ENCODE results near the gene RELN. TPM values are rescaled to one million over a fixed set of nuclear protein-coding genes. Genes with fewer than 3 reads are reported as not detected.
"Not testable (repeated sequence)": the region's sequence is repeated elsewhere in the genome, so short reads cannot be mapped to it uniquely, and the experiment has no call there.

Gene RELN
- total RNA-seq, 1 experiment from 2014 or later, result 0.02 TPM

DNA sequence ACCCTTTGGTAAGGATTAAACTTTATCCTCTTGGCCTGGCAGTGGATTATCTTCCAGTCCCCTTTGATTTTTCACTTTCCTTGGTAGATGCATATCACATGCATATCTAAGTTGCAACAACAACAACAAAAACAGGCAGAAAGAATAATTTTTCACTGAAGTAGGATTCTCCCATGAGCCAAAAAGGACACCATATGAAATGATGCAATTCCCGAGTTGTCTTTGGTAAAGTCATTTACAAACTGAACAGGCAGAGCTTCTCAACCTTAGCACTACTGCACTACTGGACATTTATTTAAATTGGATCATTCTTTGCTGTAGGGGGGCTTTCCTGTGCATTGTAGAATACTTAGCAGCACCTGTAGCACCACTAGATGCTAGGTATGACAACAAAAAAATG, 195.0 kb downstream of the RELN start:
- no peak for DNase-seq (ENCODE audit: low read depth)

- DNase-seq (ENCODE audit: low read depth), result no peak
Observed at GRCh38 chr7:103793614-103794013, 195.8 kb downstream of the RELN start.

GRCh38 chr7:103791894-103792293, 197.6 kb downstream of the RELN start:
- DNase-seq (ENCODE audit: low read depth), result no peak

DNA sequence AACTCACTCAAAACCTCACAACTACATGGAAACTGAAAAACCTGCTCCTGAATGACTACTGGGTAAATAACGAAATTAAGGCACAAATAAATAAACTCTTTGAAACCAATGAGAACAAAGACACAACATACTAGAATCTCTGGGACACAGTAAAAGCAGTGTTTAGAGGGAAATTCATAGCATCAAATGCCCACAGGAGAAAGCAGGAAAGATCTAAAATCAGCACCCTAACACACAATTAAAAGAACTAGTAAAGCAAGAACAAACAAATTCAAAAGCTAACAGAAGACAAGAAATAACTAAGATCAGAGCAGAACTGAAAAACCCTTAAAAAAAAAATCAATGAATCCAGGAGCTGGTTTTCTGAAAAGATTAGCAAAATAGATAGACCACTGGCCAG, 202.4 kb downstream of the RELN start:
- DNase-seq (ENCODE audit: low read depth), result not testable (repeated sequence)

GRCh38 chr7:103784646-103785286, 204.7 kb downstream of the RELN start:
- no peak for DNase-seq (ENCODE audit: low read depth)

DNA sequence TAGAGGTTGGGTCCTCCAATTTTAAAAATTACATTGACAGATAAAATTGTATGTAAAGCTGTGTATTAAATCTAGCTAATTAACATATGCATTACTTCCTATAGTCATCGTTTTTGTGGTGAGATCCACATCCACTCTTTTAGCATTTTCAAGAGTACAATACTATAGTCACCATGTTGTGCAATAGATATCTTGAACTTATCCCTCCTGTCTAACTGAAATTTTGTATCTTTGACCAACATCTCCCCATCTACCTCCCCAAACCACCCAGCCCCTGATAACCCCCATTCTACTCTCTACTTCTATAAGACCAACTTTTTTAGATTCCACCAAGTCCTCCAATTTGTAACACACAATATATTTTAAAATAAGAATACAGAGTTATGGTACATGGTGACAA, 208.0 kb downstream of the RELN start:
- no peak for DNase-seq (ENCODE audit: low read depth)

DNA sequence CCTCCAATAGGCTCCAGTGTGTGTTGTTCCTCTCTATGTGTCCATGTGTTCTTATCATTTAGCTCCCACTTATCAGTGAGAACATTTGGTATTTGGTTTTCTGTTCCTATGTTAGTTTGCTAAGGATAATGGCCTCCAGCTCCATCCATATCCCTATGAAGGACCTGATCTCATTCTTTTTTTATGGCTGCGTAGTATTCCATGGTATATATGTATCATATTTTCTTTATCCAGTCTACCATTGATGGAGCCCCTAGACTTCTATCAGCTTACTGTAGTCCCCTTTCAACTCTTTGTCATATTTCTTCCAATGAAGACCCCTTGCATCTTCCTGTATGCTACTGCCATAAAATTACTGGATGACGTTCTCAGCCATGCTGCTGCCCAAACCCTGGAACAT, 208.9 kb downstream of the RELN start:
- not testable (repeated sequence) for DNase-seq (ENCODE audit: low read depth)

DNA sequence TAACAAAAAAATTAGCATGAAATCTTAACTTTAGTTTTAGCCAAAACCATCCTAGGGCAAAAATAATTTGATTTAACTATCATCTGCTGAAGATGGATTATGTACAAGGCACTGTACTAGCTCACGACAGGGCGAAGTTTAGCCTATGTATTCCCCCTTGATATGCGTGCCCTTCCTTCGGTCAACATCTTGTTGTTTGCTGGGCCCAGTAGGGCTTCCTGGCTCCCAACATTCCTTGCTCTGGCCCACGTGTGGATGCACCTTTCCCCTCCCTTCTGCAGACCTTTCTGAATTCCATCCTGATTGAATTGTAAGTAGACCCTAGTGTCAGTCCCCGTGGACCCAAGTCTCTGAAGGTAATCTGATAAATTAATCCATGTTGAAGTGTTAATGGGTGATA, 212.0 kb downstream of the RELN start:
- no peak for DNase-seq (ENCODE audit: low read depth)

- DNase-seq (ENCODE audit: low read depth), result no peak
Observed at GRCh38 chr7:103773726-103774125, 215.7 kb downstream of the RELN start.

- DNase-seq (ENCODE audit: low read depth), result no peak
Observed at GRCh38 chr7:103772171-103772773, 217.2 kb downstream of the RELN start.

DNA sequence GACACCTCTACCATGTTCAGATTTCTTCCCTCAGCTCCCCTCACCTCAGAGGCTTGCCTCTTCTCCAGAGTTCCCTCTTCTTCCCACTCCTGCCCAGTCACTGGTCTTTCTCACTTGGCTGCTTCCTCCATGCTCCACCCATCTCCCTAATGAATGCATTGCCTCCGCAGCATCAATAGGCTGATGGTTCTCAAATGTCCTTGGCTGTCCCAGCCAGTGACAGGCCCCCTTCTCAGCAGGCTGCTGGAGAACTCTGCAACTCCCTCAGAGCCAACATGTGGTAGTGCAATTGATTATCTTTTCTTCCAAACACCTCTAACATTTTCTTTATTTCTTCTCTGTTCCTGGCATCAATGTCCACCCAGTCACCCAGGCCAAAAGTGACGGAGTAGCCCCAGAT, 218.2 kb downstream of the RELN start:
- no peak for DNase-seq (ENCODE audit: low read depth)

GRCh38 chr7:103766660-103767059, 222.8 kb downstream of the RELN start:
- DNase-seq (ENCODE audit: low read depth), result no peak

DNA sequence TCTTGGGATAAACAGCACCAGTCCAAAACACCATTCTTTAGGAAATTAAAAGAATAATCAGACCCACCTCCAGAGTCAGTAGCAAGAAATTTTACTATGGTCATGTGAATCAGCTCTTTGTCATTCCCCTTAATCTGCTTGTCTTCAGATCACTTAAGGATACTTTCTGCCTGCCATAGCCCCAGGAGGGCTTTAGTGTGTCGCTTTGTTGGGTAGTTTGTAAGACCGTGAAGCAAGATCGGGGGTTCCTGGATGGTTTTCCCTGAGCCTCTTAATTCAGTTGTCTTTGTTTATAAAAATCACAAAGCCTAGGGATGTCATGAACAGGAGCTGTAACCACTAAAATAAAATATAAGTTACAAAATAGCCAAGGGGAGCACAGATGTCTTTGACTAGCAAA, 223.6 kb downstream of the RELN start:
- no peak for DNase-seq (ENCODE audit: low read depth)

DNA sequence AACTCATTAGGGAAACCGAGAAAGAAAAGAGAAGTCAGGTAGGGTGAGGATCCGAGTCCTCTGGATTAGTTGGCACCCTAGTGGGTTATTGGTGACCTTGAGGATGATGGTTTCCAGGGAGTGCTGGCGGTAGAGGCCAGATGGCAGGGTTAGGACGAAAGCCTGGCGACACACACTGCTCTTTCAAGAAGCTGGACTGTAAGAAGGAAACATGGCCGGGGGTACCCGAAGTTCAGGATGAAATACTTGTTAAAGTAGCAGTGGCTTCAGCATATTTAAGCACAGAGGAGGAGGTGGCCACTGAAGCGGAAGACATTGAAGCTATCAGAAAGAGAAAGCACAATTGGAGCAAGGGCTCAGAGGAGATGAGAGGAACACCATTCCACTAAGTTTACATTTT, 224.6 kb downstream of the RELN start:
- no peak for DNase-seq (ENCODE audit: low read depth)

DNA sequence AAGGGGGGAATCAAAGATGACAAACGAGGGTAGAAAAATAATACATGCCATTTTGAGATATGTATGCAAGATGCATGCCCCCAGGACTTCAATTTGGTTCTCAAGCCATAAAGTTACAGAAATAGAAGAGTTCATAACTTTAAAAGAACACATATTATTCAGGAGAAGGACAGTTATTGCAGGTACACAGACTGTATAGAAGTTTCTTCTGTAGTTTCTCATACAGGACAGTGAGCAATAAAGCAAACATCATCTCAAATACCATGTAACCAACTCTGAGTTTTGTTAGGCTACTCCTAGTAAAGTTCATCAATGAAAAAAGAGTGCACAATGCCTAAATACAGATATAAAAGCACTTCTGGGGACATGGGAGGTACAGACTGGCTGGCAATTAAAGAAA, 226.6 kb downstream of the RELN start:
- no peak for DNase-seq (ENCODE audit: low read depth)

DNA sequence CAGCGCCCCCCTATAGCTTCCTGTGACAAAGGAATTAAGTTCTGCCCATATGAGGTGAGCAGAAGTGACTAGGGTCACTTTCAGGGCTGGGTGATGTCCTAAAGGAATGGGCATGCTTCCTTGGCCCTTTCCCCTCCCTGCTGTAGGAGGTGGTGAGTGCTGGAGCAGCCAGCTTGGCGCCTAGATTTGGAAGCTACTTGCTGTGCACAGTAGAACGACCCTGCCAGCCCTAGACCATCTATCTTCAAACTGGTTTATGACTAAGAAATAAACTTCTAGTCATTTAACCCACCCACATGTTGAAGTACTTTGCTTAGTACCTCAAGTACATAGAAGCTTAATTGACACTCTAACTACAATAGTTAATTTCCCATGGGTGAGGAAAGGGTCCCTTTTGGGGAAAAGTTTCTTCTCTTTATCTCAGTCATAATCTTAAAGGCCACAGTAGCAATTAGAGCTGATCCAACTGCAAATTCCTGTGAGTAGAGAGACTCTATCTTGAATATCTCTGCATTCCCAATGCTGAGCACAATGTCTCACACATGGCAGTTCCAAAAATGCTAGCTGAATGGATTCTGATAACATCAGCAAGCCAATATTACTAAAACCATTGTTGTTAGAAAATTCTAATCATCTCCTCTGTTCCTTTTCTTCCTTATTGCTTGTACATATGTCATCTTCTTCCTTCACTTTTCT, 227.2 kb downstream of the RELN start:
- DNase-seq (ENCODE audit: low read depth), result no peak

DNA sequence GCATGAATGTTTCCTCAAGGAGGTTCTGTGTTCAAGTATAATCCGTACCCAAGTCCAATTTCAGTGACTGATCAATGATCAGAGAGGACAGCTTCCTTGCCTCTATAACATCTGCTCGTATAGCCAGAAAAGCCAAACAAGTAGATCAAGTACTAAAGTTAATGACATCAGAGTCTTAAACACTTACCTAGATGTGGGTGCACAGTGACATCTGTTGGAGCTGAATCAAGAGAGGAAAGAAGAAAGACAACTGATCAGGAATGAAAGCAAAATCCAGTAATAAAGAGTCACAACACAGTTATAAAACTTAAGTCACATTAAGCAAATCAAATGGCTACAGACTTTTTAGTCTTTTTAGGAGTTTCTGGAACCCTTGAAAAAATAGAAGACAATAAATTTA, 236.5 kb downstream of the RELN start:
- peak; percentile 35 for DNase-seq (ENCODE audit: low read depth)

DNA sequence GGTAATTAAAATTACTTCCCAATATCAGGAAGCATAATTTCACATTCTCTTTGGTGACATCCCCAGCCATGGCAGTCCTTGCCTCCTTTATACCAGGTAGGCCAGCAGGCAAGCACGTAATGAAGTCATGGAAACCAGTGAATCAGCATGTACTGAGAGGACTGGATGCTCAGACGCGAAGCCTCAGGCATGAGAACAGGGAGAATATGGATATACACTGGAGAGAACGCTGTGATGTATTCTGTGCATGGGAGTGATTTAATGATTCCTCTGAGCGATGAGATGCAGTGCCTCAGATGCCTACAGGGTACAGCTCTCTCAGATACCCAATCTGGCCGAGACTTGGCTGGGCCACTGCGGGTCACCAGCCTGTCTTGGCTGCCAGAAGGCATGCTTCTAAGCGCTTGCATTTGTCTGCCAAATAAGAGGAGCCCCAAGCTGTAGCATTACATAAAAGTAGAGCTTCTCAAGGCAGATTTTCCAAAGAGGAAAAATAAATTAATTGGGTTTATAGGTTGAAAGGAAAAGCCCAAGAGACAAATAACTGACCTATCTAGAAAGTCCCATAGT, 238.1 kb downstream of the RELN start:
- DNase-seq (ENCODE audit: low read depth), result no peak

- no peak for DNase-seq (ENCODE audit: low read depth)
Observed at GRCh38 chr7:103748680-103749079, 240.8 kb downstream of the RELN start.

DNA sequence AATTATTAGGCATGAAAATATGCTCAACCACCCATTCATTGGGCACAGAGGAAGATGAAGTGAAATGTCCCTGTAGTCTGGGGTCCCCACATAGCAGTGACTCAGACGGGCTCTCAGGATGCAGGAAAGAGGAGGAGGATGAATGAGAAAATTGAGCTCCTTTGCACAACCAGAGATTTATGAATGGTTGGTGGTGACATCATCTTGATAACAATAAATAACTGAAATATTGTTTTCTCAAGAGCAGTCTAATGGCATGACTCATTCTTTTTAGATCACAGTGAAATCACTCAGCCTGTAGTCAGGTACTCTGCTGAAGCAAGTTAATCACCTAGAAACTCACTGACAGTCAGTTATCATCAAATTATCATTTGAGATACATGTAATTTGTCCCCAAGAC, 254.1 kb downstream of the RELN start:
- peak; percentile 87 for DNase-seq (ENCODE audit: low read depth)

- DNase-seq (ENCODE audit: low read depth), result no peak
Observed at GRCh38 chr7:103731169-103731568, 258.3 kb downstream of the RELN start.

DNA sequence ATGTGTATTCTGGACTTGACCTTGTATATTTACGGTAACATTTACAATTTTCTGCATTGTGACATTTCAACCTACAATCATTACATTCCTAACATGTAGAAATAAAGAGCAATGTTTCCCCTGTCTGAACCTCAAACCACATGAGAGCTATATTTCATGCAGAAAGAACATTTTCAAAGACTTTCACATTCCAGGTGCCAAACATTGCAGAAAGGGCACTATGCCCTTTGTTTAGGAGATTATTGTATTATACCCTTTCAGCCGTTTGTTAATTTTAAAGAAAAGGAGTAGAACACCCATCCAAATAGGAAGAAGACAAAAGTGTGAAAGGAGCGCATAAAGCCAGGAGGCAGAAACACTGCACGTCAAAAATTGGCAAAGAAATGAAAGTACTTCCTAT, 260.4 kb downstream of the RELN start:
- no peak for DNase-seq (ENCODE audit: low read depth)
